ENCODE results near the gene MAP4K1. TPM values are rescaled to one million over a fixed set of nuclear protein-coding genes. Genes with fewer than 3 reads are reported as not detected.

The MAP4K1 gene
- total RNA-seq, 2 experiments from 2014 or later = 173 to 185 TPM

GRCh38 chr19:38665950-38666662 is 48.4 kb upstream of the MAP4K1 start:
- peaks cover 89% of the 10 kb centered on the region for H3K4me1 ChIP-seq (ENCODE audit: insufficient read depth, low read length)
- H3K36me3 ChIP-seq (ENCODE audit: insufficient read depth, low read length) = peaks cover 4% of the 10 kb centered on the region
- ATAC-seq (ENCODE audit: poor library complexity) (no peak), DNase-seq (no peak)
- CTCF ChIA-PET = interaction anchor here (1.0 kb wide), 1 partner anchor 104 kb away, joined by 3 read pairs; no protein-coding TSS in a partner anchor
- intact Hi-C loops (cut with DNase I, micrococcal nuclease) = no loop called here
- H3K9me3 ChIP-seq (ENCODE audit: control insufficient read depth in 1 of 2, insufficient read depth in 1 of 2, low read length in 2 of 2) = no peaks in the 10 kb centered on the region
- POLR2A ChIA-PET = interaction anchor here (0.5 to 2.9 kb wide), 2 partner anchors 10 to 20 kb away, joined by 3 to 11 read pairs; no protein-coding TSS in a partner anchor
- no peaks in the 10 kb centered on the region for H3K36me3 Mint-ChIP-seq (ENCODE audit: low read depth)
- peaks cover 32% of the 10 kb centered on the region for H3K27me3 Mint-ChIP-seq
- H3K9me3 Mint-ChIP-seq = no peaks in the 10 kb centered on the region
- TF ChIP-seq CTCF (IDR thresholded peaks at IDR 0.05) = no peak
- peak overlapping the region in 1 of 2 donors; percentile 2 for H3K27ac ChIP-seq (ENCODE audit: low read depth in 1 of 2, low read length in 2 of 2)
- no peak overlapping the region for H3K4me3 ChIP-seq (ENCODE audit: low read length)
- H3K27me3 ChIP-seq (ENCODE audit: control insufficient read depth in 1 of 2, insufficient read depth in 2 of 2, low read length in 2 of 2) = peaks cover 0 to 3% of the 10 kb centered on the region in 2 experiments
- no peak overlapping the region for H3K27ac Mint-ChIP-seq
- peaks cover 76% of the 10 kb centered on the region for H3K4me1 Mint-ChIP-seq (ENCODE audit: low read depth)
- H3K4me3 Mint-ChIP-seq = no peak overlapping the region

GRCh38 chr19:38665219-38665931 is 47.6 kb upstream of the MAP4K1 start:
- no peak overlapping the region for H3K27ac Mint-ChIP-seq
- H3K9me3 Mint-ChIP-seq = no peaks in the 10 kb centered on the region
- no peak for DNase-seq
- peaks cover 70% of the 10 kb centered on the region for H3K4me1 Mint-ChIP-seq (ENCODE audit: low read depth)
- no peak for ATAC-seq (ENCODE audit: poor library complexity)
- intact Hi-C loops (cut with DNase I, micrococcal nuclease) = no loop called here
- no peak overlapping the region for H3K4me3 Mint-ChIP-seq
- peaks cover 89% of the 10 kb centered on the region for H3K4me1 ChIP-seq (ENCODE audit: insufficient read depth, low read length)
- CTCF ChIA-PET = no interaction called here
- H3K4me3 ChIP-seq (ENCODE audit: low read length) = no peak overlapping the region
- H3K27me3 Mint-ChIP-seq = peaks cover 39% of the 10 kb centered on the region
- no peak overlapping the region for H3K27ac ChIP-seq (ENCODE audit: low read depth in 1 of 2, low read length in 2 of 2)
- H3K36me3 Mint-ChIP-seq (ENCODE audit: low read depth) = no peaks in the 10 kb centered on the region
- peaks cover 0 to 3% of the 10 kb centered on the region in 2 experiments for H3K27me3 ChIP-seq (ENCODE audit: control insufficient read depth in 1 of 2, insufficient read depth in 2 of 2, low read length in 2 of 2)
- no peak for TF ChIP-seq CTCF (IDR thresholded peaks at IDR 0.05)
- POLR2A ChIA-PET = interaction anchor here (2.9 kb wide), 1 partner anchor 9 kb away, joined by 11 read pairs; no protein-coding TSS in a partner anchor
- H3K9me3 ChIP-seq (ENCODE audit: control insufficient read depth in 1 of 2, insufficient read depth in 1 of 2, low read length in 2 of 2) = no peaks in the 10 kb centered on the region
- peaks cover 8% of the 10 kb centered on the region for H3K36me3 ChIP-seq (ENCODE audit: insufficient read depth, low read length)

- ChIA-PET CTCF (interaction anchor here (1.3 kb wide), 1 partner anchor 30 kb away, joined by 3 read pairs; no protein-coding TSS in a partner anchor), POLR2A (no interaction called here)
- ATAC-seq (ENCODE audit: poor library complexity) (no peak), DNase-seq (no peak)
- intact Hi-C loops (cut with DNase I, micrococcal nuclease) = no loop called here
- Histone ChIP-seq H3K4me3 (ENCODE audit: low read length) (no peak overlapping the region), H3K36me3 (ENCODE audit: insufficient read depth, low read length) (peaks cover 8% of the 10 kb centered on the region), H3K27ac (ENCODE audit: low read depth in 1 of 2, low read length in 2 of 2) (no peak overlapping the region), H3K27me3 (ENCODE audit: control insufficient read depth in 1 of 2, insufficient read depth in 2 of 2, low read length in 2 of 2) (peaks cover 0 to 3% of the 10 kb centered on the region in 2 experiments), H3K4me1 (ENCODE audit: insufficient read depth, low read length) (peaks cover 83% of the 10 kb centered on the region), H3K9me3 (ENCODE audit: control insufficient read depth in 1 of 2, insufficient read depth in 1 of 2, low read length in 2 of 2) (no peaks in the 10 kb centered on the region)
- Mint-ChIP-seq H3K27me3 (peaks cover 44% of the 10 kb centered on the region), H3K9me3 (no peaks in the 10 kb centered on the region), H3K27ac (peak overlapping the region; percentile 24), H3K4me3 (no peak overlapping the region), H3K4me1 (ENCODE audit: low read depth) (peaks cover 63% of the 10 kb centered on the region), H3K36me3 (ENCODE audit: low read depth) (no peaks in the 10 kb centered on the region)
- no peak for TF ChIP-seq CTCF (IDR thresholded peaks at IDR 0.05)
These were observed 46.9 kb upstream of the MAP4K1 start for GRCh38 chr19:38664503-38665211.

Data from CD4-positive, alpha-beta T cell (primary cell).